MV-4-11 (cell line): ENCODE data around the gene RTKN2.

Experiments
- DNase-seq: peaks from one replicate; lab custom pipeline; 2025; lab: John Stamatoyannopoulos, UW

RTKN2 gene

GRCh38 chr10:62175251-62175650 is 93.4 kb downstream of the RTKN2 start:
- DNase-seq: no peak

GRCh38 chr10:62172465-62172864 is 96.2 kb downstream of the RTKN2 start:
- no peak for DNase-seq

GRCh38 chr10:62171791-62172190 is 96.9 kb downstream of the RTKN2 start:
- DNase-seq: peak; percentile 45

- peak; percentile 66 for DNase-seq
Observed at GRCh38 chr10:62170732-62171131, 97.9 kb downstream of the RTKN2 start.

- peak; percentile 88 for DNase-seq
Observed at GRCh38 chr10:62166331-62167131, 102.1 kb downstream of the RTKN2 start.

GRCh38 chr10:62165803-62166202 is 102.8 kb downstream of the RTKN2 start:
- no peak for DNase-seq

- DNase-seq: no peak
Observed at GRCh38 chr10:62163024-62163423, 105.6 kb downstream of the RTKN2 start.

DNA sequence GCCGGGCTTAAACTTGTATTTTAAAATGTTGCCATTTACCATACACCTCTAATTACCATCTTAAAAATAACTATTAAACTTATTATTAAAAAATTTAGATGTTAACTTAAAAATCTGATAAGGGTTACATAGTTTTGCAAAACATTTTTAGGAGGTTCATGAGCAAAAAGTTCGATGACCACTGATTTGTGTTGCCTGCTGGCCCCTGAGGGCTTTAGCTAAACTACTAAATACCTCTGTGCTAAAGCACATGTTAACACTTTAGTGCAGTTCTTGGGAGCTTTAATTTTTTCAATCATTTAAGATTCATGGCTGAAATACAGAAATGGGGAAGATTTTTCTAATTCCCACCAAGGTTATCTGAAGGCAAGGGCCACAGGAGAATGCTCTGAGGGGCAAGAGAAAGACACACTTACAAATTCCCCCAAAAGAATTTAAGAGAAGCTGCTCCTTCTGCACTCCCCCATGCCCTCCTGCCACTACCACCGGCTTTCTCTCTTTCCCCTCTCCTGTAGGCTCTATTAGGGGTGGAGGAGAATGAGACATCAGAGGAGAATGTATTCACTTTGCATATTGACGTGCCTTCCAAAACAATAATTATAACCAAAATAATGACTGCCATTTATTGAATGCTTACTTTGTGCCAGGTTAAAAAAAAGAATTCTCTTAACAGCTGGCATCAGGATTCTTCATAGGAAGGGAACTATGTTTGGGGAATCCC is 106.2 kb downstream of the RTKN2 start:
- DNase-seq: no peak

DNA sequence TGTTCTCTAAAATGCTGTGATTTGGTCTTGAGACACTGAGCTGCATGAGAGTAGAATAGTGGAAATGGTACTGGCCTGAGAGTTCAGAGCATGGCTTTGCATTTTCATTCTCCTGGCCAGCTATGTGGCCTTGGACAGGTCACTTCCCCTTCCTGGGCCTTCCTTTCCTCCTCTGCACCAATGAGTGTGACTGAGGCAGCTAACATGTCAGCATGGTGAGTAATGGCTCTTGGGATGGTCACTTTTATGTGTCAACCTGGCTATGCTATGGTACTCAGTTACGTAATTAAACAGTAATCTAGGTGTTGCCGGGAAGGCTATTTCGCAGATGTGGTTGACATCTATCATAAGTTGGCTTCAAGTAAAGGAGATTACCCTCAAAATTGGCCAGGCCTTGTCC is 109.3 kb downstream of the RTKN2 start:
- DNase-seq: no peak

GRCh38 chr10:62157601-62158000 is 111.0 kb downstream of the RTKN2 start:
- DNase-seq: no peak

GRCh38 chr10:62155054-62155680 is 113.5 kb downstream of the RTKN2 start:
- DNase-seq: no peak

DNA sequence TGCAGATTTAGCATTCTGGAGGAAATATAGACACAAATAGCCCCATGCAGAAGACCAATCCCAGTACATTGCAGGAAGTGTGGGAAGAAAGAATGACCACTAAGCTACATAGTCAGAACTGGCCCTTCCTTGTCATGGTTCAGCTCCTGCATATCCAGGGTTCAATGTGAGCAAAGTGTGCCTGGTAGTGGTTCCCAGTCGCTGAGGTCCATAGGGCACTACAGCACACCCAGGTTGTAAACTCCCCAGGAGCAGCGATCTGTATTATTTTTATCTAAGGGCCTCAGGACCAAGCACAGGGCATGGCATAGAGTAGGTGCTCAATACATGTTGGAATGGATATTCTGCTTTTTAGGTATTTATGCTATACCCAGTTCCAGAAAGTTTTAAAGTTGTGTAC is 114.4 kb downstream of the RTKN2 start:
- DNase-seq: no peak

DNA sequence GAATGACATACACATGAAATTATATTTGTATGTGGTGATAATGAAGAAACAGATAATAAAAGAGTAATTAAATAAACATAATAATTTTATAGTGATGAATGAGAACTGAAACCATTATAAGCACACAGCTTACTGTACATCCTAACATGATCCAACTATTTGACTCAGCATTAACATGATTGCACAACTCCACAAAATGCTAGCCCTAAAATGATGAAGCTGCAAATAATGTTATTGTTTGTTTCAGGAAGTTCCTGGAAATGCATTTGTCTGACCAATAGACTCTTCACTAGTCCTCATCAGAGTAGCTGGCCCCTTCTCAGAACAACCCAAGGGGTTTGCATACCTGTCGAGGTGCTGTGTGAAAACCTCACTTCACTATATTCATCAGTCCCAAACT is 115.5 kb downstream of the RTKN2 start:
- peak; percentile 64 for DNase-seq

DNA sequence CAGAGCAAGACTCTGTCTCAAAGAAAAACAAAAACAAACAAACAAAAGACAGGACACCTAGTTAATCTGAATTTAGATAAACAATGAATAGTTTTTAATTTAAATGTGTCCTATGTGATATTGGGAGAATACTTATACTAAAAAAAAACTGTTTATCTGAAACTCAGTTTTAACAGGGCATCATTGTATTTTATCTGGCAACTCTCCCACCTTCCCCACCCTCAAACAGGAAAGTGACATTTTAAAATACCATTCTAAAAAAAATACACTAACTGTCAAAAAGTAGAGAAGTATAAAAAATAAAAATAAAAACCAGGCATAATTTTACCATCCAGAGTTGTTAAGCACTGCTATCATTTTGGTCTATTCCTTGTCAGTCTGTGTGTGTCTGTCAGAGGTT is 119.0 kb downstream of the RTKN2 start:
- DNase-seq: no peak

GRCh38 chr10:62148155-62148554 is 120.5 kb downstream of the RTKN2 start:
- DNase-seq: no peak

- no peak for DNase-seq
Observed at GRCh38 chr10:62147425-62147824, 121.2 kb downstream of the RTKN2 start.

DNA sequence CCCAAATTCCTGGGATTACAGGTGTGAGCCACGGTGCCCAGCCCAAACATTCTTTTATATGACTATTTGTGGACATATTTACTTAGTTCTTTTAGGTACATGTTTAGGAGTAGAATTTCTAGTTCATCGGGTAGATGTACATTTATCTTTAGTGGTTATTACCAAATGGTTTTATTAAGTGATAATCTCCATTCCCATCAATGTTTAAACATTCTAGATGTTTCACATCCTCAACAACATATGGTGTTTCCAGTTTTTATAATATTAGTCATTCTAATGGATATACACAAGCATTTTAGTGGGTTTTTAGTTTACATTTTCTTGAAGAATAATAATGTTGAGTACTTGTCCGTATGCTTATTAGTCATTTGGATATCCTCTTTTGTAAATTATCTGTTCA is 131.7 kb downstream of the RTKN2 start:
- DNase-seq: no peak

DNA sequence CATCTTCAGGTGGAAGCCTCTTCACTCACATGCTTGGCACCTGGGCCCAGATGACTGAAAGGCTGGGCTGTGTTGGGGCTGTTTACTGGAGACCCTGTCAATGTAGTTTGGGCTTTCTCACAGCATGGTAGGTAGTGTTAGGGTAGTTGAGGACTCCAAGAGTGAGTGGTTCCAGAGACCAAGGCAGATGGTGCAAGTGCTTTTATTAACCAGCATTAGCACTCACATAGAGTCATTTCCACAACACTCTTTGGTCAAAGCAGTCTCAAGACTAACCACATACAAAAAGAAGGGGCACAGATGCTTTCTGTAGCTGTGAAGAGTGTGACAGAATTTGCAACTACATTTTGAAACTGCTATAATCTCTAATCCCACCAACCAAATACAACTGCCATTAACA is 135.0 kb downstream of the RTKN2 start:
- DNase-seq: no peak
